GM12878 (cell line): ENCODE results near the gene PXT1. TPM values are rescaled to one million over a fixed set of nuclear protein-coding genes. Genes with fewer than 3 reads are reported as not detected.

Experiments used
- ATAC-seq: fragments of 200-7000 bp; cut with Tn5 transposase; 3 replicates; pipeline ENCODE4 v1.9.1; 2020; ENCODE audit warnings: mild to moderate bottlenecking, moderate library complexity
- BruUV-seq: library from RNA; stranded (reverse); fragments of 400-500 nt; replicated peaks from 2 replicates; lab custom pipeline; 2021; lab: Mats Ljungman, UMichigan
- CTCF ChIA-PET: fragments of 300-600 bp; sonication (Branson Sonifier 250); formaldehyde crosslinking; extraction: SDS; loops from one replicate; lab custom pipeline; 2021; ENCODE audit warnings: inconsistent platforms; lab: Yijun Ruan, JAX
- POLR2A ChIA-PET: fragments of 350-600 bp; formaldehyde crosslinking; extraction: SDS; loops from one replicate; lab custom pipeline; 2021; ENCODE audit warnings: inconsistent platforms; lab: Charles Lee
- RAD21 ChIA-PET: fragments of 300-600 bp; sonication (Branson Sonifier 250); formaldehyde crosslinking; loops from one replicate; lab custom pipeline; 2023; ENCODE audit warnings: antibody characterized with exemption; ENCODE audit not compliant: unreplicated experiment; lab: Charles Lee
- SMC1A ChIA-PET: fragments of 300-600 bp; sonication (Branson Sonifier 250); formaldehyde crosslinking; loops from one replicate; lab custom pipeline; 2023; ENCODE audit not compliant: unreplicated experiment, uncharacterized antibody; lab: Charles Lee
- DNase-seq: peaks from one replicate; pipeline ENCODE4 v3.0.0-alpha.2; 2011; ENCODE audit warnings: low read depth, low spot score
- FAIRE-seq: peaks from 3 replicates; lab custom pipeline; 2011; peaks lifted over from hg19 to GRCh38; lab: Jason Lieb, UNC
- H2AFZ ChIP-seq: 2 replicates; pipeline ENCODE4 v1.6.0; 2011; ENCODE audit warnings: low read depth, low read length, control low read depth; ENCODE audit not compliant: control insufficient read depth
- H3K27ac ChIP-seq: 2 replicates; pipeline ENCODE4 v1.5.1; 2011; ENCODE audit warnings: control low read depth; ENCODE audit not compliant: control insufficient read depth, insufficient read depth
- H3K27me3 ChIP-seq, 2 experiments: replicated peaks in 1 of 2; 2 replicates each; pipeline versions ENCODE4 v1.6.0 to v1.6.1; 2011; ENCODE audit warnings: low read length in 1 of 2; ENCODE audit not compliant: control insufficient read depth in 2 of 2, insufficient read depth in 2 of 2
- H3K36me3 ChIP-seq, 2 experiments: 2 replicates each; pipeline ENCODE4 v1.5.1; 2011; ENCODE audit warnings: low read length in 1 of 2; ENCODE audit not compliant: control insufficient read depth in 2 of 2, insufficient read depth in 2 of 2
- H3K4me1 ChIP-seq: 2 replicates; pipeline ENCODE4 v1.6.1; 2011; ENCODE audit warnings: mild to moderate bottlenecking, low read length, moderate library complexity, mixed read lengths; ENCODE audit not compliant: control insufficient read depth, insufficient read depth
- H3K4me2 ChIP-seq: 2 replicates; pipeline ENCODE4 v1.6.0; 2011; ENCODE audit warnings: control low read depth; ENCODE audit not compliant: control insufficient read depth, insufficient read depth
- H3K4me3 ChIP-seq: fragments of 200-600 bp; sonication (generic); 2 replicates; pipeline ENCODE4 v1.5.1; 2016
- H3K79me2 ChIP-seq: 2 replicates; pipeline ENCODE4 v1.6.0; 2011; ENCODE audit warnings: low read length; ENCODE audit not compliant: control insufficient read depth, insufficient read depth
- H3K9ac ChIP-seq: 2 replicates; pipeline ENCODE4 v1.8.0; 2011; ENCODE audit warnings: low read length, control low read depth, mixed read lengths; ENCODE audit not compliant: control insufficient read depth, insufficient read depth
- H3K9me3 ChIP-seq: replicated peaks from 3 replicates; pipeline ENCODE4 v1.5.1; 2011; ENCODE audit warnings: mild to moderate bottlenecking, low read length; ENCODE audit not compliant: control insufficient read depth, insufficient read depth
- H4K20me1 ChIP-seq: 2 replicates; pipeline ENCODE4 v1.6.0; 2011; ENCODE audit not compliant: control insufficient read depth, insufficient read depth
- BCLAF1 ChIP-seq: fragments of 450-650 bp; IDR thresholded peaks from 2 replicates; pipeline ENCODE4 v1.6.1; 2017; ENCODE audit warnings: antibody characterized with exemption, mild to moderate bottlenecking, moderate library complexity
- CREB1 ChIP-seq: IDR thresholded peaks from 2 replicates; pipeline ENCODE4 v1.6.1; 2012; ENCODE audit warnings: low read depth, mild to moderate bottlenecking, inconsistent platforms
- FOXM1 ChIP-seq: IDR thresholded peaks from 2 replicates; pipeline ENCODE4 v1.6.1; 2012; ENCODE audit warnings: low read depth, mild to moderate bottlenecking, inconsistent platforms, low read length, moderate library complexity
- GABPA ChIP-seq: IDR thresholded peaks from 2 replicates; pipeline ENCODE4 v1.6.1; 2014; ENCODE audit warnings: antibody characterized with exemption, low read depth, mild to moderate bottlenecking, inconsistent platforms
- HDAC2 ChIP-seq: fragments of 200-600 bp; sonication (generic); IDR thresholded peaks from 2 replicates; pipeline ENCODE4 v1.6.1; 2017
- HDGF ChIP-seq: fragments of 450-650 bp; IDR thresholded peaks from 2 replicates; pipeline ENCODE4 v1.6.1; 2016; ENCODE audit warnings: antibody characterized with exemption
- HSF1 ChIP-seq: fragments of 150-350 bp; IDR thresholded peaks from 2 replicates; pipeline ENCODE4 v1.6.1; 2014; ENCODE audit warnings: mild to moderate bottlenecking, low read depth, low read length
- IKZF2 ChIP-seq, 2 experiments: fragments of 450-650 bp; IDR thresholded peaks; 2 replicates each; pipeline ENCODE4 v1.6.1; 2017; ENCODE audit warnings: mild to moderate bottlenecking in 2 of 2, moderate library complexity in 2 of 2
- MEF2B ChIP-seq: fragments of 450-650 bp; IDR thresholded peaks from 2 replicates; pipeline ENCODE4 v1.6.1; 2018; ENCODE audit warnings: mild to moderate bottlenecking, moderate library complexity; ENCODE audit not compliant: partially characterized antibody, poor library complexity, severe bottlenecking
- NRF1 ChIP-seq: conservative IDR thresholded peaks from 2 replicates; pipeline ENCODE4 v1.6.1; 2011; ENCODE audit warnings: mild to moderate bottlenecking, low read depth, low read length, improper control_type of control experiment
- POLR2A ChIP-seq: IDR thresholded peaks from 2 replicates; pipeline ENCODE4 v1.6.1; 2011; ENCODE audit warnings: low read depth, mild to moderate bottlenecking, low read length
- REST ChIP-seq: IDR thresholded peaks from 2 replicates; pipeline ENCODE4 v1.6.1; 2012; ENCODE audit warnings: mild to moderate bottlenecking, low read depth, low read length
- SMAD5 ChIP-seq: IDR thresholded peaks from 2 replicates; pipeline ENCODE4 v1.6.1; 2016; ENCODE audit warnings: antibody characterized with exemption, low read depth
- WGBS: methylation state at CpG from one replicate; pipeline ENCODE4 v1.1.6; 2016; ENCODE audit warnings: low lambda C conversion rate; ENCODE audit not compliant: insufficient replicate concordance, insufficient coverage; ENCODE audit errors: missing lambda C conversion rate; 5-methylcytosine and 5-hydroxymethylcytosine counted together
- in situ Hi-C: fragments of 300-500 bp; cut with MboI; formaldehyde crosslinking; loops from 9 replicates; pipeline ENCODE4 v1.14.3; 2018; ENCODE audit warnings: mixed read lengths
- intact Hi-C: fragments of 100-400 bp; cut with micrococcal nuclease; formaldehyde crosslinking; loops from one replicate; pipeline ENCODE4 v1.14.2; 2022; ENCODE audit not compliant: unreplicated experiment
- polyA plus RNA-seq, 11 experiments: library from polyadenylated mRNA; depleted of rRNA in 4 of 11; unstranded in 6 of 11; stranded (reverse) in 5 of 11; fragments of >200 nt; fragmentation: Nextera tagmentation in 4 of 11; fragmentation: Illumina TruSeq in 1 of 11; extraction: Ambion mirVana in 4 of 11; extraction: Trizol in 1 of 11; gene quantifications; 1 replicate in 1 of 11; 2 replicates in 10 of 11; pipeline versions ENCODE4 v1.2.1 to v1.2.3, GENCODE V29; 2011 to 2016; ENCODE audit warnings: inconsistent platforms in 2 of 11, missing spikeins in 2 of 11, low read depth in 1 of 11
- total RNA-seq, 4 experiments: library from RNA; depleted of rRNA in 3 of 4; stranded (reverse); fragments of >200 nt in 3 of 4; fragmentation: Illumina TruSeq in 1 of 4; extraction: Trizol in 1 of 4; gene quantifications; 2 replicates each; pipeline versions ENCODE4 v1.2.1 to v1.2.3, GENCODE V29; 2013 to 2021

Gene PXT1
- total and polyA plus RNA-seq, 10 of the 15 experiments (the other 5 are each of a cell fraction or from before 2014, with no cell fraction given): 0.27 to 2.9 (median 0.50) TPM

GRCh38 chr6:36371211-36371610, 71.4 kb downstream of the PXT1 start:
- RAD21 ChIA-PET: no interaction called here
- no peaks in the 10 kb centered on the region for H3K9me3 ChIP-seq
- no peak overlapping the region for H3K27ac ChIP-seq
- TF ChIP-seq REST (no peak), SMAD5 (no peak), HSF1 (no peak), FOXM1 (no peak), POLR2A (no peak), GABPA (no peak), IKZF2 (IDR thresholded peaks at IDR 0.05) (no peak), BCLAF1 (no peak), NRF1 (no peak), CREB1 (no peak), HDAC2 (no peak), HDGF (no peak), MEF2B (no peak)
- TF ChIP-seq, all 136 proteins: peak for 0
- no peak overlapping the region for H3K4me3 ChIP-seq
- FAIRE-seq (no peak), DNase-seq (no peak), ATAC-seq (no peak)
- 69% methylated on average over 9 of the region's 9 CpGs for WGBS
- H3K9ac ChIP-seq: no peak overlapping the region
- ChIA-PET CTCF (no interaction called here), POLR2A (no interaction called here), SMC1A (interaction anchor here (0.6 kb wide), 1 partner anchor 797 kb away, joined by 4 read pairs; no protein-coding TSS in a partner anchor)
- no peak overlapping the region for H3K4me2 ChIP-seq
- intact Hi-C loops: no loop called here
- no peaks in the 10 kb centered on the region for H3K79me2 ChIP-seq
- H2AFZ ChIP-seq: no peak overlapping the region
- no peaks in the 10 kb centered on the region for H3K27me3 ChIP-seq
- H3K36me3 ChIP-seq: no peaks in the 10 kb centered on the region; a peak in 1 of 4 replicates
- in situ Hi-C loops: no loop called here
- no peaks in the 10 kb centered on the region for H4K20me1 ChIP-seq
- H3K4me1 ChIP-seq: peaks cover 12% of the 10 kb centered on the region
- no TSS peak for BruUV-seq
